BLaER1 treated with 17β-estradiol and CSF1 and Interleukin-3, amounts not matched to agents 10 nM and 100 nM (cell line): ENCODE measurements around the gene PDGFA.

ENCODE experiments used
- H3K27ac ChIP-seq, 11 experiments: shearing (Covaris generic); formaldehyde crosslinking; 2 replicates each; pipeline ENCODE4 v1.8.1; 2022
- H3K27me3 ChIP-seq, 11 experiments: shearing (Covaris generic); formaldehyde crosslinking; 2 replicates each; pipeline ENCODE4 v1.8.1; 2022
- H3K36me3 ChIP-seq, 11 experiments: shearing (Covaris generic); formaldehyde crosslinking; 2 replicates each; pipeline ENCODE4 v1.8.1; 2022
- H3K4me1 ChIP-seq, 10 experiments: shearing (Covaris generic); formaldehyde crosslinking; 2 replicates each; pipeline ENCODE4 v1.8.1; 2022
- H3K4me2 ChIP-seq, 11 experiments: shearing (Covaris generic); formaldehyde crosslinking; 2 replicates each; pipeline ENCODE4 v1.8.1; 2022
- H3K4me3 ChIP-seq, 10 experiments: shearing (Covaris generic); formaldehyde crosslinking; 2 replicates each; pipeline ENCODE4 v1.8.1; 2022
- H3K9ac ChIP-seq, 11 experiments: shearing (Covaris generic); formaldehyde crosslinking; 2 replicates each; pipeline ENCODE4 v1.8.1; 2022
- H3K9me3 ChIP-seq, 11 experiments: shearing (Covaris generic); formaldehyde crosslinking; replicated peaks in 1 of 11; 2 replicates each; pipeline ENCODE4 v1.8.1; 2022
- H4K20me1 ChIP-seq, 11 experiments: shearing (Covaris generic); formaldehyde crosslinking; 2 replicates each; pipeline ENCODE4 v1.8.1; 2022
- Cebpa-rat ChIP-seq, 11 experiments: shearing (Covaris generic); IDR thresholded peaks; 2 replicates each; pipeline ENCODE4 v1.8.1; 2022

The PDGFA gene

DNA sequence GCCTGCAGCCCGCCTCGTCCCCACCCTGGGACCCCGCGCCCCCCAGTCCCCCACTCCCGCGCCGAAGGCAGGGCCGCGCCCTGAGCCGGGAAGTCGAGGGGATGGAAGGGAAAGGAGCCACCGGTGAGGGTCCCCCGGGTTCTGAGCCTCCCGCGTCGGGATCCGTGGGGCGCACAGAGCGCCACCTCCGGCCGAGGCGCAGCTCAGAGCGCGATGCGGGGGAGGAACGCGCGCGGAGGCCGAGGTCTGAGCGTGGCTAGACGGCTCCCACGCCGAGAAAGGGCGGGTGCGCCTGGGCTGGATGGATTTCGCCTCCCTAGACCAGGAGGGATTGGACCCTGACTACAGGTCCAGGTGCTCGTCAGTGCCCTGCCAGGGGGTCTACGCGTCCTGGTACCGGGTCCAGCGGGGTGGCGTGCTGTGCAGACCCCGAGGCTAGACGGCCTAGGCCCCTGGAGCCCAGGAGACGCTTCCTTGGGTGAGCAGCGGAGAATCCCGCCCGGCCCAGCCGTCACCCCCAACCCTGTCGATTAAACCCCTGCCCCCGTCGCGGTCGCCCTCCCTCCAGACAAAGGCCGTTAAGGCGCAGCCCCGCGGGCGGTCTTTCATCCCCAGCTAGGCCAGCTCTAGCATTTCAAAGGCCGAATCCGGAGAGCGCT, 986 bp upstream of the PDGFA start:
- Histone ChIP-seq H3K9ac (peak overlapping the region in 6 of 11 experiments; percentile 46 to 80 (median 58); a peak in 7 of 22 replicates), H3K4me2 (peak overlapping the region; percentile 89 to 99 (median 96)), H3K4me1 (peaks cover 43 to 71% (median 65%) of the 10 kb centered on the region in 10 experiments), H3K36me3 (no peaks in the 10 kb centered on the region), H3K4me3 (peak overlapping the region; percentile 66 to 78 (median 68); a peak in 19 of 20 replicates), H3K9me3 (no peaks in the 10 kb centered on the region), H4K20me1 (peaks cover 9 to 87% (median 54%) of the 10 kb centered on the region in 11 experiments; a peak in 20 of 22 replicates), H3K27me3 (peaks cover 77 to 100% (median 98%) of the 10 kb centered on the region in 11 experiments), H3K27ac (peak overlapping the region in 3 of 11 experiments; percentile 13 to 70 (median 37); a peak in 5 of 22 replicates)
- TF ChIP-seq Cebpa-rat (IDR thresholded peaks at IDR 0.05), result no peak

DNA sequence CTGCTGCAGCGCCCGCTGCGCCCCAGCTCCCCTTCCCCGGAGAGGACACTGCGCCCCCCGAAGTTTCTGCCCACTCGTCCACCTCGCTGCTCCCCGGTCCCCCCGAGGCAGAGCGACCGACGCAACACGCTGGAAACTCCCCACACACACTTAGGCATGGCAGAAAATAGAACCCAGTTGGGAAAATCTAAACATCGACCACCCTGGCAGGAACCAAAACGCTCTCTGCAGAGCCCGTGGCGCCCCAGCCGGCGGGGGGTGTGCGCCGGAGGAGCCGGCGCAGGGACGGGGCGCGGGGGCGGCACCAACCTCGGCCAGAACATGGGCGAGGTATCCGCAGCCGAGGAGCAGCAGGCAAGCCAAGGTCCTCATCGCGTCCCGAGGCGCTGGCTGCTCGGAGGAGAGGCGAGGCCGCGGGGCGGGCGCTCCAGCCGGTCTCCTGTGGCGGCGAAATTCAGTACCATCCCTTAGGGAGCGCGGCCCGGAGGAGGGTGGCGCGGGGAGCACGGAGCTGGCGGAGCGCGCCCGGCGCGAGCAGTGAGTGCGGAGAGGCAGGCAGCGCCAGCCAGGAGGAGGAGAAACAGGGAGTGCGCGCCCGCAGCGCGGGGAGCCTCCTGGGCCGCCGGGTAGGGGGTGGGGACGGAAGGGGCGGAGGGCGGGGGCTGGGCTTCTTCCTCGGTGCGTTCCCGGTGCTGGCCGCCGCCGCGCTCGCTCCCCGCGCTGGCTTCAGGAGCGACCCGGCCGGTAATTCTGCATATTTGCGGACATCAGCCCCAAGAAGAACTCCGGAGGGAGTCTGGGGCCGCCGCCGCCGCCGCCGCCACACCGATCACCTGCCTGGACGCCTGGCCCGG, 789 bp downstream of the PDGFA start:
- no peak for TF ChIP-seq Cebpa-rat (IDR thresholded peaks at IDR 0.05)
- H3K27me3 ChIP-seq, result peaks cover 79 to 100% (median 99%) of the 10 kb centered on the region in 11 experiments
- peaks cover 50 to 78% (median 73%) of the 10 kb centered on the region in 10 experiments for H3K4me1 ChIP-seq
- H4K20me1 ChIP-seq, result peaks cover 27 to 86% (median 69%) of the 10 kb centered on the region in 11 experiments; a peak in 20 of 22 replicates
- H3K36me3 ChIP-seq, result no peaks in the 10 kb centered on the region
- H3K27ac ChIP-seq, result peak overlapping the region; percentile 20 to 69 (median 53); a peak in 18 of 22 replicates
- H3K9me3 ChIP-seq, result no peaks in the 10 kb centered on the region
- H3K4me2 ChIP-seq, result peak overlapping the region; percentile 91 to 99 (median 96)
- H3K9ac ChIP-seq, result peak overlapping the region; percentile 55 to 80 (median 76); a peak in 21 of 22 replicates
- H3K4me3 ChIP-seq, result peak overlapping the region; percentile 66 to 78 (median 68)

DNA sequence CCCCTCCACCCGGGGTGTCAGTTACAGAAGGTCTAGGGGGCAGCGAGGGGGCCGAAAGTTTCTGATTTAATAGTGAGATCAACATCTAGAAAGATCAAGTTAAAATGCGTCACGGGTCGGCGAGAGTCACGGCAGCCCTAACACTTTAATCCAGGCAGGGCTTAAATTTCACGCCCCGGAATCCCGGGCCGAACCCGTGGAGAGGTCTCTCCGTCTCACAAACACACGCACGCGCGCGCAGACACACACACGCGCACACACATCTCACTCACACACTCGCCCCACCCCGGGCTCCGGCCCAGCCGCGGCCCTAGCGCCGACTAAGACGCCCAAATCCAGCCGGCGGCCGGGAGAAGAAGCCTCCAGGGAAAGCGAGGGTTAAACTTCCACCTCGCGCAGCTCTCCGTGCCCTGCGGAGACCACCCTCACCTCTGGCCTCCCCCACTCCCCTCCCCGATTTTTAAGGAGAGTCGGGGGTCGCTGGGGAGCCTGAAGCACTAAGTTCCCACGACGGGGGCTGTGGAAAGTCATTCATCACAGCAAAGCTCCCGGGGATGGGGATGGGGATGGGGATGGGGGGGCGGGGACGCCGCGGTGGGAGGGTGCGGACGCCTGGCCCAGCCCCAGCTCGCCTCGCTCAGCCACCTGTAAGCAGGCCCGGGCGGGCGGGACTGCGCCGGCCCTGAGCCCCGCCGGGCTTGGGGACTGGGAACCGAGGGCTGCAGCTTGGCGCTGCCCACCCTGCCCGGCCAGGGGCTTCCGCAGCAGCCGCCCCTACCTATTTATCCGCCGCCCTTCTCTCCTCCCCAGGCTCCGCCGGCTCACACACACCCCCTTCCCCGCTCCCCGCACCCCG, 1.6 kb downstream of the PDGFA start:
- H3K27me3 ChIP-seq, result peaks cover 79 to 100% (median 99%) of the 10 kb centered on the region in 11 experiments
- peaks cover 52 to 78% (median 73%) of the 10 kb centered on the region in 10 experiments for H3K4me1 ChIP-seq
- H3K4me2 ChIP-seq, result peak overlapping the region; percentile 91 to 99 (median 96)
- H3K9me3 ChIP-seq, result no peaks in the 10 kb centered on the region
- peak overlapping the region; percentile 66 to 78 (median 68) for H3K4me3 ChIP-seq
- no peak for TF ChIP-seq Cebpa-rat (IDR thresholded peaks at IDR 0.05)
- no peaks in the 10 kb centered on the region for H3K36me3 ChIP-seq
- H3K9ac ChIP-seq, result peak overlapping the region; percentile 64 to 80 (median 76)
- H3K27ac ChIP-seq, result peak overlapping the region in 1 of 11 experiments; percentile 36; a peak in 3 of 22 replicates
- H4K20me1 ChIP-seq, result peaks cover 35 to 85% (median 70%) of the 10 kb centered on the region in 11 experiments; a peak in 20 of 22 replicates

DNA sequence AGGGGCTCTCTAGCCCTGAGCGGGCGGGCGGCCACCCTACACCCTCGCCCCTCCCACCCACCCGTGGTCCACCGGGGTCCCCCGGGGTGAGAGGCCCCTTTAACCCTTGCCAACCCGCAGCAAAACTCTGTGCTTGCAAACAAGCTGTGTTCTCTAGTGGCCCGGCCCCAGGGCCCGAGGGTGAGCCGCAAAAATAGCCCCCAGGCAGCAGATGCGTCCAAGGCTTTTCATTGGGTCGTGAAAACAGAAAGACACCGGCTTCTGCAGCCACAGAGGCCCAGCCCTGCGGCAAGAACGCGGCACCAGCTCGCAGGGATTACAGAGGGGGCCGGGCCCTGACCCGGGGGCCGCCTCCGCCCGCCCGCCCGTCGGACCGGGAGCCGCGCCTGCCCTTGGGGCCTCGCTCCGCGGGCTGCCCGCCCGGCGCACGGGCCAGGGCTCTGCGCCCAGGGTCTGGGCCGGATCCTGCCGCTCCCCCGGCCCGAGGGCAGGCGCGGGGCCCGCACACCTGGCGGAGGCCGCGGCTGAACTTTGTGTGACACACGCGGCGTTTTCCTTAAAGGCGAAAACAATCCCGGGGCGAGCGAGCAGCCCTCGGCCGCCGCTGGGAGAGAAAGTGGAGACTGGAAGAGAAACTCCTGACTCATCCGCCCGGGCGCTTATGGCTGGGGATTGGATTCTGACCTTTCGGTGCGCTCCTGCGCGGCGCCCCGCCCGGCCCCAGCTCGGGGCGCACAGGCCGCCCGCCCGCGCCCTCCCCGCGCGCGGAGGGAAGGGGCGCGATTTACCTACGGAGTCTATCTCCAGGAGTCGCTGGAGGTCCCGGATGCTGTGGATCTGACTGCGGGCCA, 2.8 kb downstream of the PDGFA start:
- peak overlapping the region; percentile 40 to 76 (median 64); a peak in 20 of 22 replicates for H3K9ac ChIP-seq
- H3K9me3 ChIP-seq, result no peaks in the 10 kb centered on the region
- H3K36me3 ChIP-seq, result no peaks in the 10 kb centered on the region; a peak in 1 of 22 replicates
- H3K4me2 ChIP-seq, result peak overlapping the region; percentile 91 to 99 (median 96)
- TF ChIP-seq Cebpa-rat (IDR thresholded peaks at IDR 0.05), result no peak
- peaks cover 42 to 73% (median 65%) of the 10 kb centered on the region in 10 experiments for H3K4me1 ChIP-seq
- peak overlapping the region; percentile 49 to 78 (median 68) for H3K4me3 ChIP-seq
- H3K27ac ChIP-seq, result peak overlapping the region in 5 of 11 experiments; percentile 14 to 47 (median 36); a peak in 7 of 22 replicates
- H3K27me3 ChIP-seq, result peaks cover 74 to 100% (median 97%) of the 10 kb centered on the region in 11 experiments
- peaks cover 43 to 85% (median 66%) of the 10 kb centered on the region in 11 experiments; a peak in 20 of 22 replicates for H4K20me1 ChIP-seq

DNA sequence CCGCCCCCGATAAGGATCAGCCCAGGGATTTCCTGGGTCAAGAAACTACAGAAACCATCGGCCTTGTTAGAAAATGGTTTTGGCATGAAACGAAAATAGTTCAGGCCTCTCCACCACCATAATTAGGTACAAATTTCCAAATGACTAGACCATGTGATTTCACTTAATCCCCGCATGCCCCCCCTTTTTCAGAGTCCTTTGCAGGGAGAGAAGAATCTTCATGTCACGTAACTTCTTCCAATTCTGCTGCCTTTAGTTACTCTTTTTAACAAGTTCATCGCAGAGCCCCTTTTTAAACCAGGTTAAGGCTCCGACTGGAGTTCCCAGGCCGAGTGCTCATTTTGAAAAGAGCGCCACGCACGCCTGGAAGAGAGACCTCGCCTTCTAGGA, 3.4 kb downstream of the PDGFA start:
- H3K4me2 ChIP-seq, result peak overlapping the region in 3 of 11 experiments; percentile 33 to 98 (median 96); a peak in 7 of 22 replicates
- no peaks in the 10 kb centered on the region; a peak in 2 of 22 replicates for H3K36me3 ChIP-seq
- no peak overlapping the region for H3K27ac ChIP-seq
- TF ChIP-seq Cebpa-rat (IDR thresholded peaks at IDR 0.05), result no peak
- H4K20me1 ChIP-seq, result peaks cover 43 to 84% (median 61%) of the 10 kb centered on the region in 11 experiments; a peak in 20 of 22 replicates
- H3K9me3 ChIP-seq, result no peaks in the 10 kb centered on the region
- peaks cover 36 to 67% (median 59%) of the 10 kb centered on the region in 10 experiments for H3K4me1 ChIP-seq
- H3K27me3 ChIP-seq, result peaks cover 67 to 100% (median 95%) of the 10 kb centered on the region in 11 experiments
- no peak overlapping the region for H3K4me3 ChIP-seq
- H3K9ac ChIP-seq, result no peak overlapping the region

DNA sequence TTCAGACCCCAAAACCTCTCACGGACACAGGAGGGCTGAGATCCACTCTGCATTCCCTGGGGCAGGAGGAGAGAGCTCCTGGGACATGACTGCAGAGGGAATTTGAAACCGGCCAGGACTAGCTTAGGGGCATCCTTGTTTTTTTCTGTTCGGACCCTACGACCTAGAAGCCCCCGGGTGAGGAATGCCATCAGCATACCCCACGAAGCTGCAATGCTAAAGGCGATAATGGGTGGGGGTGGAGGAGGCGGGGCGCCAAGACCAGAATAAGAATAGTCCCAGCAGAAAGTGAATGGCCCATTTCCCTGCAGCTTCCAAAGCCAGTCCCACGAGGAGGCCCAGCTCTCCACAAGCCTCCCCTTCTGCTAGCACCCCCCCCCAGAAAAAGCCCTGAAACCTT, 4.0 kb downstream of the PDGFA start:
- Histone ChIP-seq H3K27me3 (peaks cover 62 to 94% (median 89%) of the 10 kb centered on the region in 11 experiments), H3K27ac (no peak overlapping the region), H3K36me3 (no peaks in the 10 kb centered on the region; a peak in 2 of 22 replicates), H3K4me2 (peak overlapping the region in 2 of 11 experiments; percentile 57 to 78; a peak in 1 of 22 replicates), H3K9ac (no peak overlapping the region), H3K9me3 (no peaks in the 10 kb centered on the region), H4K20me1 (peaks cover 37 to 78% (median 55%) of the 10 kb centered on the region in 11 experiments; a peak in 20 of 22 replicates), H3K4me3 (no peak overlapping the region), H3K4me1 (peaks cover 30 to 61% (median 53%) of the 10 kb centered on the region in 10 experiments)
- no peak for TF ChIP-seq Cebpa-rat (IDR thresholded peaks at IDR 0.05)
